Tibial nerve (tissue), 4 donors: Measurements from ENCODE around the gene TMSB15B. TPM values are rescaled to one million over a fixed set of nuclear protein-coding genes. Genes with fewer than 3 reads are reported as not detected.
A peak's percentile ranks its signal among the peaks of the same experiment; 100 is the strongest.
"Not testable (repeated sequence)": the region's sequence is repeated elsewhere in the genome, so short reads cannot be mapped to it uniquely, and the experiment has no call there.

Experiments
- DNase-seq, 2 donors: peaks; one replicate each; pipeline ENCODE4 v3.0.0-alpha.2; 2019; ENCODE audit warnings: low spot score in 2 of 2
- H3K27ac ChIP-seq, 4 donors: fragments of 200-600 bp; sonication (generic) in 3 of 4; one replicate each; pipeline ENCODE4 v1.5.1; 2017 to 2019; ENCODE audit warnings: mild to moderate bottlenecking in 1 of 4
- H3K27me3 ChIP-seq, 2 donors: fragments of 200-600 bp; sonication (generic) in 1 of 2; one replicate each; pipeline versions ENCODE4 v1.5.1 to v1.6.0; 2017 to 2019
- H3K36me3 ChIP-seq, 3 donors: fragments of 200-600 bp; sonication (generic); one replicate each; pipeline ENCODE4 v1.5.1; 2018 to 2019
- H3K4me1 ChIP-seq, 4 donors: fragments of 200-600 bp; sonication (generic) in 3 of 4; one replicate each; pipeline ENCODE4 v1.5.1; 2017 to 2019
- H3K4me3 ChIP-seq, 4 donors: fragments of 200-600 bp; sonication (generic) in 3 of 4; one replicate each; pipeline ENCODE4 v1.5.1; 2017 to 2019; ENCODE audit warnings: mild to moderate bottlenecking in 1 of 4, moderate library complexity in 1 of 4
- H3K9me3 ChIP-seq, 4 donors: fragments of 200-600 bp; sonication (generic) in 3 of 4; one replicate each; pipeline ENCODE4 v1.5.1; 2017 to 2019
- EP300 ChIP-seq, 2 donors: sonication (generic); formaldehyde crosslinking; IDR thresholded peaks; one replicate each; pipeline ENCODE4 v1.6.1; 2017; ENCODE audit warnings: antibody characterized with exemption in 2 of 2, mild to moderate bottlenecking in 1 of 2
- POLR2A ChIP-seq, 2 donors: fragments of 450-650 bp; IDR thresholded peaks; one replicate each; pipeline ENCODE4 v1.6.1; 2017; ENCODE audit warnings: antibody characterized with exemption in 2 of 2, mild to moderate bottlenecking in 2 of 2, moderate library complexity in 2 of 2
- WGBS, 2 donors: methylation state at CpG; one replicate each; pipeline ENCODE4 v1.1.5; 2018; 5-methylcytosine and 5-hydroxymethylcytosine counted together
- total RNA-seq, 4 donors: library from RNA; depleted of rRNA; stranded (reverse); fragments of >200 nt; gene quantifications; one replicate each; pipeline ENCODE4 v1.1.0, GENCODE V29; 2016
- TF ChIP-seq, protein P1 (sequence below), 5 experiments: fragments of 200-600 bp in 3 of 5; fragments of 450-650 bp in 2 of 5; sonication (generic) in 3 of 5; IDR thresholded peaks; one replicate each; pipeline ENCODE4 v1.5.1; 2016 to 2019; ENCODE audit warnings: antibody characterized with exemption in 5 of 5, mild to moderate bottlenecking in 3 of 5, moderate library complexity in 2 of 5

Gene TMSB15B
- total RNA-seq = 1 to 10 TPM; 1.2 to 3.3 (median 2.2) TPM

GRCh38 chrX:103962411-103963278 is at the start of gene TMSB15B:
Gene TMSB15B, plus strand, starts transcription at chrX:103962627.
- H3K9me3 ChIP-seq, H3K4me1 ChIP-seq, H3K4me3 ChIP-seq, H3K27ac ChIP-seq, H3K36me3 ChIP-seq, DNase-seq, H3K27me3 ChIP-seq: not testable (repeated sequence)
- WGBS, 2 donors = no CpG with 5 or more reads among the region's 55 CpGs

- Histone ChIP-seq H3K27ac (no peak overlapping the region), H3K4me1 (no peaks in the 10 kb centered on the region), H3K27me3 (peaks cover 0 to 24% of the 10 kb centered on the region in 2 donors), H3K4me3 (no peak overlapping the region), H3K9me3 (no peaks in the 10 kb centered on the region), H3K36me3 (no peaks in the 10 kb centered on the region)
- no peak for TF ChIP-seq POLR2A (IDR thresholded peaks at IDR 0.05)
- TF ChIP-seq, protein P1, sequence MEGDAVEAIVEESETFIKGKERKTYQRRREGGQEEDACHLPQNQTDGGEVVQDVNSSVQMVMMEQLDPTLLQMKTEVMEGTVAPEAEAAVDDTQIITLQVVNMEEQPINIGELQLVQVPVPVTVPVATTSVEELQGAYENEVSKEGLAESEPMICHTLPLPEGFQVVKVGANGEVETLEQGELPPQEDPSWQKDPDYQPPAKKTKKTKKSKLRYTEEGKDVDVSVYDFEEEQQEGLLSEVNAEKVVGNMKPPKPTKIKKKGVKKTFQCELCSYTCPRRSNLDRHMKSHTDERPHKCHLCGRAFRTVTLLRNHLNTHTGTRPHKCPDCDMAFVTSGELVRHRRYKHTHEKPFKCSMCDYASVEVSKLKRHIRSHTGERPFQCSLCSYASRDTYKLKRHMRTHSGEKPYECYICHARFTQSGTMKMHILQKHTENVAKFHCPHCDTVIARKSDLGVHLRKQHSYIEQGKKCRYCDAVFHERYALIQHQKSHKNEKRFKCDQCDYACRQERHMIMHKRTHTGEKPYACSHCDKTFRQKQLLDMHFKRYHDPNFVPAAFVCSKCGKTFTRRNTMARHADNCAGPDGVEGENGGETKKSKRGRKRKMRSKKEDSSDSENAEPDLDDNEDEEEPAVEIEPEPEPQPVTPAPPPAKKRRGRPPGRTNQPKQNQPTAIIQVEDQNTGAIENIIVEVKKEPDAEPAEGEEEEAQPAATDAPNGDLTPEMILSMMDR (IDR thresholded peaks at IDR 0.05) = no peak
- TF ChIP-seq EP300 (IDR thresholded peaks at IDR 0.05) = no peak
- no peak for DNase-seq
- WGBS, 2 donors = 73 to 77% methylated on average over 7 to 10 of the region's 10 CpGs
Measured at GRCh38 chrX:103913356-103914020, 48.9 kb upstream of the TMSB15B start.

DNA sequence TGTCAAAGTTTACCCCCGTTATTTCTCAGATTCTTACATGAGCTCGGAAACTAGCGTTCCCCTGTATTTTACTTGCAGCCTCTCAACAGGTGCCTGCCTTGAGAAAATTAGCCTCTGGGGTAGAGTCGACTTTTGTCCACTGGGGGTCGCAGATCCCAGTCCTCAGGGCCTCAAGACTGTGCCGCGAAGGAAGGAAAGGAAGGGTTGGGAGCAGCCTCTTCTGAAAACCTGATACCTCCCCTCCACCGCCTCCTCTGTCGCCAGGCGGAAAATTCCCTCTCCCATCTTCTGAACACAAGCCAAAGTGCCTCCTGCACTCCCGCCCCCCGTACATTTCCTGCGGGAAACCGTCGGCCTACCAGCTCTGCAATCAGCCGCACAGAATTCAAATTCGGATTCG is 44.4 kb upstream of the TMSB15B start:
- WGBS, 2 donors = 1 to 28% methylated on average over 18 of the region's 18 CpGs
- H3K9me3 ChIP-seq = no peaks in the 10 kb centered on the region
- H3K4me1 ChIP-seq = peaks cover 0 to 3% (median 0%) of the 10 kb centered on the region in 4 donors
- TF ChIP-seq POLR2A (IDR thresholded peaks at IDR 0.05) = no peak
- TF ChIP-seq, protein P1 (IDR thresholded peaks at IDR 0.05) = peak in 3 of 5 experiments; percentile 13 to 40 (median 40)
- peak overlapping the region in 2 of 4 donors; percentile 85 to 88 for H3K27ac ChIP-seq
- H3K27me3 ChIP-seq = peaks cover 0 to 22% of the 10 kb centered on the region in 2 donors
- peak overlapping the region; percentile 39 to 67 (median 58) for H3K4me3 ChIP-seq
- H3K36me3 ChIP-seq = no peaks in the 10 kb centered on the region
- peak; percentile 5 to 14 for DNase-seq

DNA sequence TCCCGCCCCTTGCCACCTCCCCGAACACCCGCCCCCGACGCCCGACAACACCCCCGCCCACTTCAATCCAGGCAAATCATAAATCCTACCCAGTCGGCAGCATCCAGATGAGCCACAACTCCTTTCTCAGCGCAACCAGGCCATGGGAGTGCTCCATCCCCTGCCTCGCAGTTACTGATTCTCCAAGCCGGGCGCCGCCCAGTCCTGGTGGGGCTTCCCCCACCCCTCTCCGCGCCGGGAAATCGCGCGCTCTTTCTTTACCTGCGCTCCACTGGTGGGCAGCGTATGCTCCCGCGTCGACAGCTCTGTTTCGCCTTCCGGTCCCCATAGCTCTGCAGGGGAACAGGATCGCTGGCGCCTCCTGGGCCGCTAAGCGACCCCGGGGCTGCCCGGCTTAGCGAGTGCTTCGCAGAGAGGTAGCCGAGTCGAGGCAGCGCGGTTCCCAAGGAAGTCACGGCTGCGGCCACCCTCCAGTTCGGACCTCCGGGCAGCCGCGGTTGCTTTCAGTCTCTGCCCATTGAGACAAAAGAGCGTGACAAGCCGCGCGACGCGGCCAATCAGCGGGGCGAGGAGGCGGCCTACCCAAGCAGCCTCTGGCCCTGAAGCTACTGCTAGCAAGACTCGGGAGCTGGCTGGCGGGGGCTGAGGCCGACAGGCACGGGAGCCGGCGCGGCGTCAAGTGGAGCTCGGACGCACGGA is 43.7 kb upstream of the TMSB15B start:
- Histone ChIP-seq H3K27ac (peak overlapping the region; percentile 48 to 88 (median 81)), H3K9me3 (no peaks in the 10 kb centered on the region), H3K36me3 (no peaks in the 10 kb centered on the region), H3K27me3 (peaks cover 0 to 15% of the 10 kb centered on the region in 2 donors), H3K4me1 (peaks cover 0 to 3% (median 0%) of the 10 kb centered on the region in 4 donors), H3K4me3 (peak overlapping the region; percentile 39 to 67 (median 58))
- whole genome bisulfite sequencing, 2 donors = 0 to 27% methylated on average over 18 to 59 of the region's 64 CpGs
- peak; percentile 12 to 32 for DNase-seq
- TF ChIP-seq POLR2A (IDR thresholded peaks at IDR 0.05) (no peak), EP300 (IDR thresholded peaks at IDR 0.05) (peak in 1 of 2 donors; percentile 39)
- TF ChIP-seq, protein P1 (IDR thresholded peaks at IDR 0.05) = no peak

- Histone ChIP-seq H3K9me3 (no peaks in the 10 kb centered on the region), H3K4me1 (peaks cover 0 to 3% (median 0%) of the 10 kb centered on the region in 4 donors), H3K27ac (peak overlapping the region; percentile 48 to 88 (median 81)), H3K4me3 (peak overlapping the region; percentile 39 to 67 (median 58)), H3K27me3 (peaks cover 0 to 15% of the 10 kb centered on the region in 2 donors), H3K36me3 (no peaks in the 10 kb centered on the region)
- TF ChIP-seq EP300 (IDR thresholded peaks at IDR 0.05) = no peak
- TF ChIP-seq, protein P1 (IDR thresholded peaks at IDR 0.05) = peak; percentile 9 to 43 (median 25)
- TF ChIP-seq POLR2A (IDR thresholded peaks at IDR 0.05) = no peak
- 0 to 17% methylated on average over 9 to 10 of the region's 10 CpGs for WGBS, 2 donors
- DNase-seq = peak in 1 of 2 donors; percentile 7
Measured at GRCh38 chrX:103919270-103919637, 43.2 kb upstream of the TMSB15B start.

- H3K9me3 ChIP-seq, H3K4me3 ChIP-seq, H3K36me3 ChIP-seq, H3K27ac ChIP-seq, DNase-seq, H3K4me1 ChIP-seq: not testable (repeated sequence)
- peaks cover 0 to 18% of the 10 kb centered on the region in 2 donors for H3K27me3 ChIP-seq
- 74 to 87% methylated on average over 3 of the region's 3 CpGs for WGBS, 2 donors
Measured at GRCh38 chrX:103920515-103920914, 41.9 kb upstream of the TMSB15B start.
